Measurements from ENCODE around the gene AMPD3. TPM values are rescaled to one million over a fixed set of nuclear protein-coding genes. Genes with fewer than 3 reads are reported as not detected.

The AMPD3 gene
- total RNA-seq, 4 donors from 2014 or later, result 7.7 to 18.4 (median 9.8) TPM

- TF ChIP-seq, protein P1, sequence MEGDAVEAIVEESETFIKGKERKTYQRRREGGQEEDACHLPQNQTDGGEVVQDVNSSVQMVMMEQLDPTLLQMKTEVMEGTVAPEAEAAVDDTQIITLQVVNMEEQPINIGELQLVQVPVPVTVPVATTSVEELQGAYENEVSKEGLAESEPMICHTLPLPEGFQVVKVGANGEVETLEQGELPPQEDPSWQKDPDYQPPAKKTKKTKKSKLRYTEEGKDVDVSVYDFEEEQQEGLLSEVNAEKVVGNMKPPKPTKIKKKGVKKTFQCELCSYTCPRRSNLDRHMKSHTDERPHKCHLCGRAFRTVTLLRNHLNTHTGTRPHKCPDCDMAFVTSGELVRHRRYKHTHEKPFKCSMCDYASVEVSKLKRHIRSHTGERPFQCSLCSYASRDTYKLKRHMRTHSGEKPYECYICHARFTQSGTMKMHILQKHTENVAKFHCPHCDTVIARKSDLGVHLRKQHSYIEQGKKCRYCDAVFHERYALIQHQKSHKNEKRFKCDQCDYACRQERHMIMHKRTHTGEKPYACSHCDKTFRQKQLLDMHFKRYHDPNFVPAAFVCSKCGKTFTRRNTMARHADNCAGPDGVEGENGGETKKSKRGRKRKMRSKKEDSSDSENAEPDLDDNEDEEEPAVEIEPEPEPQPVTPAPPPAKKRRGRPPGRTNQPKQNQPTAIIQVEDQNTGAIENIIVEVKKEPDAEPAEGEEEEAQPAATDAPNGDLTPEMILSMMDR (IDR thresholded peaks at IDR 0.05; ENCODE audit: low read depth), result no peak
Measured at GRCh38 chr11:10478574-10479550, 23.8 kb downstream of the AMPD3 start.

- TF ChIP-seq, protein P1 (IDR thresholded peaks at IDR 0.05; ENCODE audit: low read depth), result no peak
Measured at GRCh38 chr11:10480026-10480425, 25.0 kb downstream of the AMPD3 start.

DNA sequence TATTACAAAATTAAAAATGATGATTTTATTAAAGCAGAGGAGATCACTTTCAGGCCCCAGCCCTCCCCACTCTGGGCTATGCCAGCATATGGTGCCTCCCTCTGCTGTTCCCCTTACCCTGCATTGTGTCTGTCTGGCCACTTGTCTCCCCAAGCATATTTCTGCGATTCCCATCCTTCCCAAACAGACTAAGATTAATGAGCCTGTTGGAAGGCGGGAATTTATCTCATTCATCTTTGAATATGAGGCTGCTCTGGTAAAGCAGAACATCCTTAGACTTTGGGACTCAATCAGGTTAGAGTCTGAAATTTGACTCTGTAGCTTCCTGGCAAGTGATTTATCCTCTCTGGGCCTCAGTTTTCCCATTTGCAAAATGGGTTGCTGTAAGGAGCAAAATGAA lies 25.7 kb downstream of the AMPD3 start:
- TF ChIP-seq, protein P1 (IDR thresholded peaks at IDR 0.05; ENCODE audit: low read depth), result no peak

- TF ChIP-seq, protein P1 (IDR thresholded peaks at IDR 0.05; ENCODE audit: low read depth), result no peak
Measured at GRCh38 chr11:10481560-10482349, 26.7 kb downstream of the AMPD3 start.

DNA sequence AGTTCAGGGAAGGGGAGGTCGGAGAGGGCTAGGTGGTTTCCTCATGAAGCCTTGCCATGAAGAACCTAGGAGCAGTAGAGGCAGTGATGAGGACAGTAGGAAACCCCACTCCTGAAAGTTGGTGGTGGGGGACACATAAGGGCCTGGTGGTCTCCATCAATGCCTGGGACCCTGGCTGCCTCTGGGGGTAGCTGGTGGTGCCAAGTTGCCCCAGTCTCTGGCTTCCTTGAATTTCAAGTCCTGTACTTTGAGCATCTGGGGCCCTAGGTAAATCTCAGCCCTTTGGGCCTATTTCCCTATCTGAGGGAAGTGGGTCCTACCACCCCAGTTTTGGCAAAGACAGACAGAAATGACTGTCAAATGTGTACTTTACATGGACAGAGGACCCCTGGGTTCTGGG lies 28.1 kb downstream of the AMPD3 start:
- TF ChIP-seq, protein P1 (IDR thresholded peaks at IDR 0.05; ENCODE audit: low read depth), result no peak

DNA sequence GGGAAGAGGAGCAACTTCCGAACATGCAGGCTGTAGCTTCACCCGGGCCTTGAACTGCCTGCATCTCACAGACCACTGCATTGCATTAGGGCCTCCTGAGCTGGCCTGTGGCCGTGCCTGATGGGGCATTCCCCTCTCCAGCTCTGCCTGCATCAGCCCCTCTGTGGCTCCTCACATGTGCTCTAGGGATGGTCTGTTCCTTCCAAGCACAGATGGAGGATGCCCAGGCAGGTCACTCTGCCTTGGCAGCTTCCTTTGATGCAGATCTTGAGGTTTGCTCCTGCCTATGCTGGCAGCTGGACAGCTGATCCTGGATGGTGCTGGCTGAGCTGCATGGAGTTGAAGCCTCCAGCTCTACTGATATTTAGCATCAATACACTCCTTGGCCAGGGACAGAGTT lies 28.5 kb downstream of the AMPD3 start:
- TF ChIP-seq, protein P1 (IDR thresholded peaks at IDR 0.05; ENCODE audit: low read depth), result no peak
